ENCODE measurements around the gene IZUMO2.

DNA sequence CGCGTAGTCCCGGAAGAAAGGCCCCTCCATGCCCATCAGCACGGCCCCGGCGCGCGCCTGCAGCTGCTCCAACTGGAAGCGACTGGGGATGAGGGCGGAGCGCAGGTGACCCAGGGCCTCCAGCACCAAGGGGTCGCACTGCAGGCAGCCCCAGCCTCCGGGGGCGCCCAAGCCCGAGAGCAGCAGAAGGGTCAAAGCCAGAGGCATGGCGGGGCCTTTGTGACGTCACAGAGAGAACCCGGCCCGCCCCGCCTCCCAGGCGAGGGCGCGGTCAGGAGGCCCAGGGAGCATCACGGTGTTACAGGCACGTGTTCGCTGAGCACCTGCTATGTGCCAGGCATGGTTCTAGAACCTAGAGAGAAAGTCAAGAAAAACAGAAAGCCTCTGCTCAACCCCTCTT, at the start of gene IZUMO2:
- TF ChIP-seq, protein P1, sequence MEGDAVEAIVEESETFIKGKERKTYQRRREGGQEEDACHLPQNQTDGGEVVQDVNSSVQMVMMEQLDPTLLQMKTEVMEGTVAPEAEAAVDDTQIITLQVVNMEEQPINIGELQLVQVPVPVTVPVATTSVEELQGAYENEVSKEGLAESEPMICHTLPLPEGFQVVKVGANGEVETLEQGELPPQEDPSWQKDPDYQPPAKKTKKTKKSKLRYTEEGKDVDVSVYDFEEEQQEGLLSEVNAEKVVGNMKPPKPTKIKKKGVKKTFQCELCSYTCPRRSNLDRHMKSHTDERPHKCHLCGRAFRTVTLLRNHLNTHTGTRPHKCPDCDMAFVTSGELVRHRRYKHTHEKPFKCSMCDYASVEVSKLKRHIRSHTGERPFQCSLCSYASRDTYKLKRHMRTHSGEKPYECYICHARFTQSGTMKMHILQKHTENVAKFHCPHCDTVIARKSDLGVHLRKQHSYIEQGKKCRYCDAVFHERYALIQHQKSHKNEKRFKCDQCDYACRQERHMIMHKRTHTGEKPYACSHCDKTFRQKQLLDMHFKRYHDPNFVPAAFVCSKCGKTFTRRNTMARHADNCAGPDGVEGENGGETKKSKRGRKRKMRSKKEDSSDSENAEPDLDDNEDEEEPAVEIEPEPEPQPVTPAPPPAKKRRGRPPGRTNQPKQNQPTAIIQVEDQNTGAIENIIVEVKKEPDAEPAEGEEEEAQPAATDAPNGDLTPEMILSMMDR (IDR thresholded peaks at IDR 0.05) = no peak
- TF ChIP-seq POLR2A (IDR thresholded peaks at IDR 0.05) = no peak
